Endometrial microvascular endothelial cells (primary cell): Measurements from ENCODE around the gene NRIP1. TPM values are rescaled to one million over a fixed set of nuclear protein-coding genes. Genes with fewer than 3 reads are reported as not detected.
"Not testable (repeated sequence)": the region's sequence is repeated elsewhere in the genome, so short reads cannot be mapped to it uniquely, and the experiment has no call there.

ENCODE experiments used
- in situ Hi-C: cut with HindIII; loops from 2 replicates; pipeline ENCODE4 v1.10.0; 2017; ENCODE audit warnings: low sequenced_read_pairs, low pct_unique_long_range_greater_than_20kb; ENCODE audit errors: inconsistent ontology term
- total RNA-seq: library from RNA; depleted of rRNA; stranded (reverse); fragments of >200 nt; gene quantifications from one replicate; pipeline ENCODE4 v1.2.3, GENCODE V29; 2015; ENCODE audit errors: inconsistent ontology term

The NRIP1 gene
- total RNA-seq, 1 donor from 2014 or later, result 46.8 TPM

DNA sequence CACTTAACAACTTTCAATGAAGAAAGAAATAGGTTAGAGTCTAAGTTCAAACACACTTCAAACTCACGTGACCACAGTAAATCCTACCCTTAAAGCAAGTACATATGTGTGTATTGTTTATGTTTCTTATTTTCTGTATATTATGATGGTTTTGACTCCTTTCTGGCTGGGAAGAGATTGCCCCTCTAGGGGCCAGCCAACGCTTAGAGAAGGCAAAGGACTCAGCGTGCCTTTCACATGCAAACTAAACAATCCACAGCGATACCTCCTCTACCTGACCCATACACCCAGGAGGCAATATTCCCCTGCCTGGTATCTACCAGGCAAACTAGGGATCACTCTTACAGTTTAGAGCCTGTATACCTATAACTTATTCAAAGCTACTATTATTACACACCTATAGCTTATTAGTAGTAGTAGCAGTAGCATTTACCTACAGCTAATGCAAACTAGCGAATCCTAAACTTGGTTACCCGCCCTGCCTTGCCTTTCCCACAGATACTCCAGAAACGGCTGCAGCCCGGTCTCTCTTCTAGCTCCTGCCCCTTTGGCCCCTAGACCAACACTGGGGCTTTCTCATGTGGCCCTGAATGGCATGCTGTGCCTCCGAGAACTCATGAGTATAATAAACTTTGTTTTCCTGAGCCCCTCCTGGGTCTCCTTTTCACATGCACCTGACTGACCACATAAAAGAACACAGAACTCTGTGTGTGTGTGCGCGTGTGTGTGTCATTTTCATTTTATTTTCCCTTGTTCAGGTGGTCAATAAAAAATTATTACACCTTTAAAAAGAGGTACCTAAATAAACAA lies 14.0 kb downstream of the NRIP1 start:
- in situ Hi-C loops, result loop anchor here (10.0 kb wide), 1 partner anchor 66 kb away; no protein-coding TSS in a partner anchor

DNA sequence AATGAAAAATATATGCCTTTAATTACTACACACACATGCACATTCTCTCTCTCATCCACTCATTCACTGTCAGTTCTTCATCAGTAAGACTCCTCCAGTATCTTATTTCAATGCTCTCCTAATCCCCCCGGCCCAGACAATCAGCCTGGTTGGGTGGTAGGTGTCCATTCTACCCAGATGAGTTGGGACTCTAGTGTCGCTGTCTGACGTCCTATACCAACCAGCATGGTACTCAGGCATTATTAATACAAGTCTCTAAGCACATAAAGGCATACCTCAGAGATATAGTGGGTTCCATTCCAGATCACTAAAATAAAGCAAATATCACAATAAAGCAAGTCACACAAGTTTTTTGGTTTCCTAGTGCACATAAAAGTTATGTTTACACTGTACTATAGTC lies 19.8 kb downstream of the NRIP1 start:
- in situ Hi-C loops, result no loop called here

DNA sequence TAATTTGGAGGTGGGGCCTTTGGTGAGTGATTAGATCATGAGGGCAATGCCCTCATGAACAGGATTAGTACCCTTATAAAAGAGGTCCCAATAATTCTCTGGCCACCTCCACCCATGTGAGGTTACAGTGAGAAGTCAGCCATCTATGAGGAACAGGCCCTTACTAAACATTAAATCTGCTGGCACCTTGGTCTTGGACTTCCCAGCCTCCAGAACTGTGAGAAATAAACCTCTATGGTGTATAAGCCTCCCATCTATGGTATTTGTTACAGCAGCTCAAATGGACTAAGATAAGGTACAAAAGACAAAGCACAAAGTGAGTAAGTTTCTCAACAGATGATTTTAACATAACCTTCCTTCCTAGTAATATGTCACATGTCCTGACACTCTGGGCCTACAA lies 22.3 kb downstream of the NRIP1 start:
- in situ Hi-C loops, result no loop called here

DNA sequence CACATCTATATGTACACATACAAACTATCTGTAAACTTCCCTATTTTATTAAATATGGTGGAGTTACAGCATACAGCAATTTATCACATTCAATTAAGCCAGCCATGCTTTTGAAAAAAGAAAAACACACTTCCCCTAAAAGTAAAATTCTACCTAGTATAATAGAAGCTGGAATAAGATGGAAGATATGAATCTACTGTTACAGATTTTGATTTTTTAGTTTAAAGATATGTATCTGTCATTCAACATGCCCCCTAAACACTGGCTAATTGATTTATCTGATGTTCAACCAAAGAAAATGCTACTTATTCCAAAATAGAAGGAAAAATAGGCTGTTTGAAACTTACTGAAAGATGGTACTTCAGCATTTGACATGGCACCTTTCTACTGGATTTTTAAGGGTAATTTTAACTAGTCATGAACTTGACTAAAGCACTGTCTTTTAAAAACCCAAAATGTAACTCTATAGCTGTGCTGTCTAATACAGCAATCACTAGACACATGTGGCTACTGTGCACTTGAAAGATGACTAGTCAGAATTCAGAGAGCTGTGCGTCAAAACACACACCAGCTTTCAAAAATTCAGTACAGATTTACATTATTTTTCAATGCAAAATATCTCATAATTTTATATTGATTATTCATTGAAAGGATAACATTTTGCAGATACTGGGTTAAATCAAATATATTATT lies 25.0 kb downstream of the NRIP1 start:
- in situ Hi-C loops, result no loop called here

DNA sequence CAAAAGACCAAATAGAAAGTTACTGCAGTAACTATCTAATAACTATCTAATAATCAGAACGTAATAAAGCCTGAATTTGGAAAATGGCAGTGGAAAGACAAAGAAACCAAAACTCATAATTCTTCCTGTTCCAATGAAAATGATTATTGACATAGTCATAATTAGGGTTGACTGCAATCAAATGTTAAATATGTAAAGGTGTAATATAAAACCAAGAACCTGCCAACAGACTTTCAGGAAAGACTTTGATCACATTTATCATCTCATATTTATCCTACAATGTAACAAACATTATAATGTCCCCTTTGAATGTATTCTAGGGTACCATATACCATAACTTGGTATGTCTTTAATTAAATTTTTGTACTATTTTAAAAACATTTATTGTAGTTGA lies 26.9 kb downstream of the NRIP1 start:
- in situ Hi-C loops, result no loop called here

DNA sequence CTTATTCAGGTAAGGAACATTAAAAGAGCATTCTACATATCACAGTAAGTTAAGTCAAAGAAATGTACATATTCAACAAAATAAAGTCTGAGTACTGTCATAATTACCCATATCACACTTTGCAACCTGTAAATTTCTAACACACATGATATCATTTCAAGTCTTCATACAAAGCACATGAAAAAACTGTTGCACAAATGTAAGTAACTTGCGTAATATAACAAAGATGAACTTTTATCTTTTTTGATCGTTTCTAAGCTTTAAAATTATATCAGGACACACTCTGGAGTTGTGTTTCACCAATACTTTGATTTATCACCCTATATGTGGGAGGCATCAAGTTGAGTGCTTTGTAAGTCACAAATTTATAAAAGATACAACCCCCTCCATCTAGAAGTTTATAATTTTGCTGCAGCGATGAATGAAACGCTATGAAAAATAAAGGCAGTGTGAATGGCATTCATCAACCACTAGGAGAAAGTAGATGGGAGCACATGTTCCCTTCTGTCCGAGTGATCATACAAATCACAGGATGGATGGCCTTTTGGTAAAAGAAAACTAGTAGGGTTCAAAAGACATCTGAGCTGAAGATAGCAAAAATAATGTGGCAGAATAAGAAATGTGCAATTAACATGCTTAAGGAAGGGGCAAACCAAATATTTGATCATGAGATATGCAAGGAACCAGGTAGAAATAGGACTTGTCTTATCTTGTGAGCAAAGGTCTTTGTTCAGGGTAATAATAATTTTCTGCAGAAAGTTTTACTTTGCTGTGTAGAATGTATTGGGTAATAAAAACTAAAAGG lies 27.5 kb downstream of the NRIP1 start:
- in situ Hi-C loops, result no loop called here

DNA sequence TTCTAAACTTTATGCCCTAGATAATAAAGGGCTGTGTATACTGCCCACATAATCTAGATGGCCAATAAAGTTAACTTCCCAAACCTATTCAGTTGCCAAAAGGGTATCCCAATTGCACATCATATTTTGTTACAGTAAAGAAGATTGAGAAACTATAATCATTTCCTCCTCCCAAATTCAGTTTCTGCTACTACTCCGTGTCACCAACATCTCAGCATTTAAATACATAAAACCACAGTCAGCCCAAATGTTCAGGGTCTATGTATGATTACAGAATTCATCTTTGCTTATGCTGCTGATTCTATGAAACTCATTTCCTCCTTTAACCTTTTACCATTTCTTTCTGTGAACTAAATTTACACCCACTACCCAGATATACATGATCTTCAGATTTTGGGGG lies 28.6 kb downstream of the NRIP1 start:
- in situ Hi-C loops, result no loop called here

DNA sequence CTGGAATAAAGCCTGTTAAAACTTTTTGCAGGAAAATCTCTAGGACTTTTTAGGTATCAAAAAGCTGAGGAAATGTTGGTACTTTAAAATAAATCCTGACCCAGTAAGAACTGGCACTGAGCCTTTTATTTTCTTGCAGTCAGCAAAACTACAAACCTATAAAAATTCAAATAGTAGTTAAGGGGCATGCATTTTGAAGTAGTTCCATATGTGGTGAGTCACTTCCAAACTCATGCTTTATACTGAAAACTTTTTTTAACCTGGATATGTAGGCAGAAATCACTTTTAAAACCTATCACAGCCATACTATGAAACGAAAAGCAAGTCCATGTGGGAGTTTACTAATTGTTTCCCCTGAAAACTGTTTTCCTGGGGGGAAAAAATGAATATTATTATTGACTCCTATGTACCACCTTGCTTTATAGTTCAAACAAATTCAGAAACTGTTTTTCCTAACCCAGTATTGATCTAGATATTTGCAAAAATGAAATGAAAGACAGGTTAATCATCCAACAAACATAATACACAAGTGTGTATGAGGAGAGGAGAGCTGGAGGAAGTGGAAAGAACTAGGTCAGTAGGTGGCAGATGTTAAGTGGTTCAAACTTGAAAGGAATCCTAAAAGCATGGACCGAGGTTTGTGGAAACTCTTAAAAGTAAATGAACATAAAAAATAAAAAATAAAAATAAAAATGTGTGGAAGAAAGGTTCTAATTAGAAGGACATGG lies 30.5 kb downstream of the NRIP1 start:
- in situ Hi-C loops, result no loop called here

DNA sequence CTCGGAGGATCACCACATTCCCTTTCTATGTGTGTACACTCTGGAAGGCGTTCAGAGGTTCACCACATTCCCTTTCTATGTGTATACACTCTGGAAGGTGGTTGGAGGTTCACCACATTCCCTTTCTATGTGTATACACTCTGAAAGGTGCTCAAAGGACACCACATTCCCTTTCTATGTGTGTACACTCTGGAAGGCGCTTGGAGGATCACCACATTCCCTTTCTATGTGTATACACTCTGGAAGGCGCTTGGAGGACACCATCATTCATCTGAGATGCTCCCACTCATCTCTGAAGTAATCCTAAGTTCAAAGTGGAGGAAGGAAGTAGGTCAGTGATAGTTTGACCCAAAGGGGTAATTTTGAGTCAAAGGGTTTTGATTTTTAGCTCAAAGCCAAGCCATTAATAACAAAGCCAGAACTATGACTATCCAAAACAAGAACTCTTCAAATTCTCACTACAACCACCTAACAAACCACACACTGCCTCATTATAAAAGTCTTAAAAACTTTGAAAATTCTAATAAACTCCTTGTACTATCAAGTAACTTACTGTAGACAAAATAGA lies 32.9 kb downstream of the NRIP1 start:
- in situ Hi-C loops, result no loop called here

DNA sequence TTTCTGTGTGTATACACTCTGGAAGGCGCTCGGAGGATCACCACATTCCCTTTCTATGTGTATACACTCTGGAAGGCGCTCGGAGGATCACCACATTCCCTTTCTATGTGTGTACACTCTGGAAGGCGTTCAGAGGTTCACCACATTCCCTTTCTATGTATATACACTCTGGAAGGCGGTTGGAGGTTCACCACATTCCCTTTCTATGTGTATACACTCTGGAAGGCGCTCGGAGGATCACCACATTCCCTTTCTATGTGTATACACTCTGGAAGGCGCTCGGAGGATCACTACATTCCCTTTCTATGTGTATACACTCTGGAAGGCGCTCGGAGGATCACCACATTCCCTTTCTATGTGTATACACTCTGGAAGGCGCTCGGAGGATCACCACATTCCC lies 33.4 kb downstream of the NRIP1 start:
- in situ Hi-C loops, result not testable (repeated sequence)

DNA sequence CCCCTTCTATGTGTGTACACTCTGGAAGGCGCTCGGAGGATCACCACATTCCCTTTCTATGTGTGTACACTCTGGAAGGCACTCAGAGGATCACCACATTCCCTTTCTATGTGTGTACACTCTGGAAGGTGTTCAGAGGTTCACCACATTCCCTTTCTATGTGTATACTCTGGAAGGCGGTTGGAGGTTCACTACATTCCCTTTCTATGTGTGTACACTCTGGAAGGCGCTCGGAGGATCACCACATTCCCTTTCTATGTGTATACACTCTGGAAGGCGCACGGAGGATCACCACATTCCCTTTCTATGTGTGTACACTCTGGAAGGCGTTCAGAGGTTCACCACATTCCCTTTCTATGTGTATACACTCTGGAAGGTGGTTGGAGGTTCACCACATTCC lies 33.9 kb downstream of the NRIP1 start:
- in situ Hi-C loops, result not testable (repeated sequence)

DNA sequence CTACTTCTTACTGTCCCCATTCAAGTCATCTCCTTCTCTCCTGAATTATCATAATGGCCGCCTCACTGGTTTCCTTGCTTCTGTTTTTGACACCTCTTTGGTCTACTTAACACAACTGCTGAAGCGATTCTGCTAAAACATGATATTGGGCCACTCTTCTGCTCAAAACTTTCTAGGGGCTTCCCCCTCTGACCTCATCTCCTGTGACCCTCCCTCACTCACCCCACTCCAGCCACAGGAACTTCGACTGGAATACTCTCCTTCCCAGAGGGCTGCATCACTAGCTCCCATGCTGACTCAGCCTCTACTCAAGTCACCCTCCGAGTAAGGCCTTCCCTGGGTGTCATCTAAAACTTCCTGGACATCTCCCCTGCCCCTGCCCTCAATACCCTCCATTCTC lies 35.7 kb downstream of the NRIP1 start:
- in situ Hi-C loops, result no loop called here

DNA sequence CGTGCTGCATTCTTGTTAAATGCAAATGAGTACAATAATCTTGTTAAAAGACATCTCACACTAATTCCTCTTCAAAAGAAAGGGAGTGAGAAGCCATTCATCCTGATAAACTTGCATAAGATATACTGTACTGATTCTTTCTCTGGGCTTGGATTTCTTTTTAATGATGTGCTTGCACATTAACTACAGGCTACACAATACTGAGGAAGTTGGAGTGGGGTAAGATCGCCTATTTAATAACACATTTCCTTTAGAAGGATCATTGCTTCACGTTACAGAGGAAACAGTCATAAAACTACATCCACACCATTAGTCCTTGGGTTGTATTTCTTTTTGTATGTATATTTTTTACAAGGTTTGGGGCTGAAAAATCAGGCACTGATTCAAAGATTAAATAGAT lies 36.6 kb downstream of the NRIP1 start:
- in situ Hi-C loops, result no loop called here

DNA sequence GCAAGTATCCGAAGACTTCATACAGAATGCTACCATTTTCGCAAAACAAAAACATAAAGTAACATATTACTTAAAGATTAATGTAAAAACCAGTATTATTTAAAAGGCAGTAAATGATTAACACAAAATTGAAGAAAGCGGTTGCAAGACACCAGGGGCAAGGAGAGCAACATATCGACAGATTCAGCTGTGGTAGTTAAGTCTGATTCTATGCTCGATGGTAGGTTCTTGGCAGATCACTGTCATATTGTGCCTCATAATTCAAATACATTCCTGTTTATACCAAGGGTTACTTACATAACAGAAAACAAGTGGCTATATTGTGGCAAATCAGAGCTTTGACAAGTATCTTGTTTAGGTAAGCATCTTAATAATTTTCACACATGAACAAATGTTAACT lies 37.7 kb downstream of the NRIP1 start:
- in situ Hi-C loops, result no loop called here

DNA sequence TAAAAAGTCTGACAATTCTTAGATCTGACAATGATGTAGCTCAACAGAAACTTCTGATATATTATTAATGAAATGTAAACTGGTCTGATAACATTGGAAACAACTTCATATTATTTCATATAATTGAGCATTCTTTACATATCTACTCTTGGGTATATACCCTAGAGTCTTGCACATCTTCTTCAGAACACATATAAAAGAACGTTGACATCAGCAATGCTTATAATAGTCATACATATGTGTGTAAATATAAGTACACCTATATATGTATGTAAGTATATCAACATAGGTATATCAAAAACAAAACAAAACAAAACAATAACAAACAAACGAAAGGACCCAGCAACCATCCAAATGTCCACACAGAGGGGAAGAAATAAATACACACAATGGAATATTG lies 38.4 kb downstream of the NRIP1 start:
- in situ Hi-C loops, result no loop called here

DNA sequence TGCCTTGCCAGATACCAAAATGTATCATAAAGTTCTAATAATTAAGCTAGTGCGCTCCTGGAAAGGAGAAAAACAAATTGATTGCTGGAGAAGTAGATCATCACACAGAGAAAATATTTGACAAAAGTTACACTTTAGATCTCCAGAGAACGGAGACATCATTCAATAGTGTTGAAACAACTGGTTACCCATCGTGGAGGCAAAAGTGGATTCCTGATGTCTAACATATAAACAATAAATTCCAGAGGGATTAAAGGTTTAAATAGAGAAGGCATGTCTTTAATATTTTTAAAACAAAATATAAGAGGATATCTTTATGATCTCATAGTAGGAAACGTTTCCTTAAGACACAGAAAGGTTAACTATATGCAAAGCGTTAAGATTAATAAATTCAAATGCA lies 41.0 kb downstream of the NRIP1 start:
- in situ Hi-C loops, result no loop called here

DNA sequence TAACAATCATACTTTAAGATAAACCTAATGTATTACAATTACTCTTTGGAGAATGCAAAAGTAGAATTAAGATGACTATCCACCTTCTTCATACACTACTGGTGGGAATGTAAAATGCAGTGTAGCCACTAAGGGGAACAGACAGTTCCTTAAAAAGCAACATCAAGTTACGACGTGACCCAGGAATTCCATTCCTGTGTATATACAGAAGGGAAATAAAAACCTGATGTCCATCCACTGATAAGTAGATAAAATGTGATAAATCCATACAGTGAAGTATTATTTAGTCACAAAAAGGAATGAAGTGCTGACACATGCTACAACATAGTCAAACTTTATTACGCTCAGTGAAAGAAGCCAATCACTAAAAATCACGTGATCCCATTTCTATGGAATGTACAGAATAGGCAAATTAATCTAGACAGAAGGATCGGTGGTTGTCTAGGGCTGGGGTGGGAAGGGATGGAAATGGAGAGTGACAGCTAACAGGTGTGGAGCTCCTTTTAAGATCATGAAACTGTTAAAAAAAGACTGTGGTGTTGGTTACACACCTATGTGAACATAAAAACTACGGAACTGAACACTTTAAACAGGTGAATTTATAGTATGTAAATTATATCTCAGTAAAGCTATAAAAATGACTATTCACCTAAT lies 42.1 kb downstream of the NRIP1 start:
- in situ Hi-C loops, result no loop called here

DNA sequence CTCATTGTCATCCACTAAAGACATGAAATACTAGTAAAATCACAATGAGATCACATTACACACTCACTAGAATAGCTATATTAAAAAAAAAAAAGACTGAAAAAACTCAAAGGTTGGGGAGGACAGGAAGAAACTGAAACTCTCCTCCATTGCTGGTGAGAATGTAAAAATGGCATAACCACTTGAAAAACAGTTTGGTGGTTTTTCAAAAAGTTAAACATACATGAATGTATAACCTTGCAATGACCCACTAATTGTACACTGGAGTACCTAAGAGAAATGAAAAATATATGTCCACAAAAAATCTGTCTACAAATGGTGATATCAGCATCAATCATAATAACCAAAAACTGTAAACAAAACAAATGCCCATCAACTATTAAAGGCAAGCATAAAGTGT lies 44.0 kb downstream of the NRIP1 start:
- in situ Hi-C loops, result no loop called here
